Activated naive CD8-positive, alpha-beta T cell (primary cell): Measurements from ENCODE around the gene TAF11.
"Not testable (repeated sequence)": the region's sequence is repeated elsewhere in the genome, so short reads cannot be mapped to it uniquely, and the experiment has no call there.

Experiments used
- H3K27ac Mint-ChIP-seq: one replicate; pipeline ENCODE4 v1.8.0; 2021; ENCODE audit warnings: mixed read lengths
- H3K27me3 Mint-ChIP-seq: one replicate; pipeline ENCODE4 v1.8.0; 2021; ENCODE audit warnings: mixed read lengths
- H3K36me3 Mint-ChIP-seq: one replicate; pipeline ENCODE4 v1.8.0; 2021; ENCODE audit warnings: mixed read lengths
- H3K4me1 Mint-ChIP-seq: one replicate; pipeline ENCODE4 v1.8.0; 2021; ENCODE audit warnings: low read depth, mixed read lengths
- H3K4me3 Mint-ChIP-seq: one replicate; pipeline ENCODE4 v1.8.0; 2021; ENCODE audit warnings: mild to moderate bottlenecking, mixed read lengths
- H3K9me3 Mint-ChIP-seq: one replicate; pipeline ENCODE4 v1.8.0; 2021; ENCODE audit warnings: low read depth, mixed read lengths

TAF11 gene

GRCh38 chr6:34860776-34861175 lies 27.1 kb downstream of the TAF11 start:
- H3K27ac Mint-ChIP-seq = no peak overlapping the region
- no peak overlapping the region for H3K4me3 Mint-ChIP-seq
- no peaks in the 10 kb centered on the region for H3K27me3 Mint-ChIP-seq
- peaks cover 9% of the 10 kb centered on the region for H3K36me3 Mint-ChIP-seq
- no peaks in the 10 kb centered on the region for H3K9me3 Mint-ChIP-seq
- H3K4me1 Mint-ChIP-seq = no peaks in the 10 kb centered on the region

- Mint-ChIP-seq H3K4me1 (no peaks in the 10 kb centered on the region), H3K36me3 (peaks cover 9% of the 10 kb centered on the region), H3K4me3 (no peak overlapping the region), H3K9me3 (no peaks in the 10 kb centered on the region), H3K27me3 (no peaks in the 10 kb centered on the region), H3K27ac (no peak overlapping the region)
Measured at GRCh38 chr6:34859951-34860350, 27.9 kb downstream of the TAF11 start.

- Mint-ChIP-seq H3K4me1 (no peaks in the 10 kb centered on the region), H3K36me3 (peaks cover 9% of the 10 kb centered on the region), H3K27me3 (no peaks in the 10 kb centered on the region), H3K4me3 (no peak overlapping the region), H3K27ac (no peak overlapping the region), H3K9me3 (no peaks in the 10 kb centered on the region)
Measured at GRCh38 chr6:34858681-34859080, 29.2 kb downstream of the TAF11 start.

- Mint-ChIP-seq H3K27ac (no peak overlapping the region), H3K4me1 (no peaks in the 10 kb centered on the region), H3K9me3 (no peaks in the 10 kb centered on the region), H3K4me3 (no peak overlapping the region), H3K27me3 (no peaks in the 10 kb centered on the region), H3K36me3 (peaks cover 9% of the 10 kb centered on the region)
Measured at GRCh38 chr6:34855463-34855862, 32.4 kb downstream of the TAF11 start.

- peaks cover 8% of the 10 kb centered on the region for H3K36me3 Mint-ChIP-seq
- H3K27me3 Mint-ChIP-seq = no peaks in the 10 kb centered on the region
- H3K9me3 Mint-ChIP-seq = no peaks in the 10 kb centered on the region
- H3K4me3 Mint-ChIP-seq = no peak overlapping the region
- H3K27ac Mint-ChIP-seq = no peak overlapping the region
- H3K4me1 Mint-ChIP-seq = no peaks in the 10 kb centered on the region
Measured at GRCh38 chr6:34852406-34853085, 35.3 kb downstream of the TAF11 start.

- Mint-ChIP-seq H3K36me3 (peaks cover 8% of the 10 kb centered on the region), H3K27ac (no peak overlapping the region), H3K27me3 (no peaks in the 10 kb centered on the region), H3K4me1 (no peaks in the 10 kb centered on the region), H3K9me3 (no peaks in the 10 kb centered on the region), H3K4me3 (no peak overlapping the region)
Measured at GRCh38 chr6:34851361-34851760, 36.5 kb downstream of the TAF11 start.

GRCh38 chr6:34849066-34849465 lies 38.8 kb downstream of the TAF11 start:
- not testable (repeated sequence) for H3K27ac Mint-ChIP-seq, H3K4me1 Mint-ChIP-seq, H3K27me3 Mint-ChIP-seq, H3K4me3 Mint-ChIP-seq, H3K9me3 Mint-ChIP-seq
- H3K36me3 Mint-ChIP-seq = peaks cover 12% of the 10 kb centered on the region

- no peaks in the 10 kb centered on the region for H3K27me3 Mint-ChIP-seq
- no peak overlapping the region for H3K4me3 Mint-ChIP-seq
- H3K27ac Mint-ChIP-seq = no peak overlapping the region
Measured at GRCh38 chr6:34839666-34840352, 48.0 kb downstream of the TAF11 start.

GRCh38 chr6:34837528-34837927 lies 50.3 kb downstream of the TAF11 start:
- Mint-ChIP-seq H3K4me3 (no peak overlapping the region), H3K27ac (no peak overlapping the region)

More at GRCh38 chr6:34839666-34840352, 48.0 kb downstream of the TAF11 start:
- H3K4me1 Mint-ChIP-seq = no peaks in the 10 kb centered on the region
- H3K36me3 Mint-ChIP-seq = peaks cover 15% of the 10 kb centered on the region
- no peaks in the 10 kb centered on the region for H3K9me3 Mint-ChIP-seq

GRCh38 chr6:34836451-34836850 lies 51.4 kb downstream of the TAF11 start:
- H3K27ac Mint-ChIP-seq = no peak overlapping the region
- H3K27me3 Mint-ChIP-seq = no peaks in the 10 kb centered on the region
- no peaks in the 10 kb centered on the region for H3K4me1 Mint-ChIP-seq
- H3K9me3 Mint-ChIP-seq = no peaks in the 10 kb centered on the region
- peaks cover 18% of the 10 kb centered on the region for H3K36me3 Mint-ChIP-seq
- H3K4me3 Mint-ChIP-seq = no peak overlapping the region

More at GRCh38 chr6:34837528-34837927, 50.3 kb downstream of the TAF11 start:
- no peaks in the 10 kb centered on the region for H3K27me3 Mint-ChIP-seq
- peaks cover 18% of the 10 kb centered on the region for H3K36me3 Mint-ChIP-seq
- no peaks in the 10 kb centered on the region for H3K9me3 Mint-ChIP-seq
- no peaks in the 10 kb centered on the region for H3K4me1 Mint-ChIP-seq

GRCh38 chr6:34836008-34836407 lies 51.8 kb downstream of the TAF11 start:
- H3K4me3 Mint-ChIP-seq = no peak overlapping the region
- no peak overlapping the region for H3K27ac Mint-ChIP-seq
- H3K4me1 Mint-ChIP-seq = no peaks in the 10 kb centered on the region
- H3K36me3 Mint-ChIP-seq = peaks cover 18% of the 10 kb centered on the region
- no peaks in the 10 kb centered on the region for H3K9me3 Mint-ChIP-seq
- no peaks in the 10 kb centered on the region for H3K27me3 Mint-ChIP-seq

- Mint-ChIP-seq H3K36me3 (peaks cover 18% of the 10 kb centered on the region), H3K27ac (no peak overlapping the region), H3K4me1 (no peaks in the 10 kb centered on the region), H3K27me3 (no peaks in the 10 kb centered on the region), H3K9me3 (no peaks in the 10 kb centered on the region), H3K4me3 (no peak overlapping the region)
Measured at GRCh38 chr6:34834789-34835518, 52.9 kb downstream of the TAF11 start.

- H3K4me1 Mint-ChIP-seq = no peaks in the 10 kb centered on the region
- H3K36me3 Mint-ChIP-seq = peaks cover 23% of the 10 kb centered on the region
- H3K9me3 Mint-ChIP-seq = no peaks in the 10 kb centered on the region
- no peaks in the 10 kb centered on the region for H3K27me3 Mint-ChIP-seq
- H3K4me3 Mint-ChIP-seq = no peak overlapping the region
- H3K27ac Mint-ChIP-seq = no peak overlapping the region
Measured at GRCh38 chr6:34832942-34833341, 54.9 kb downstream of the TAF11 start.

- no peaks in the 10 kb centered on the region for H3K9me3 Mint-ChIP-seq
- H3K4me3 Mint-ChIP-seq = no peak overlapping the region
- H3K27ac Mint-ChIP-seq = no peak overlapping the region
- peaks cover 13% of the 10 kb centered on the region for H3K36me3 Mint-ChIP-seq
- no peaks in the 10 kb centered on the region for H3K27me3 Mint-ChIP-seq
- no peaks in the 10 kb centered on the region for H3K4me1 Mint-ChIP-seq
Measured at GRCh38 chr6:34829137-34829536, 58.7 kb downstream of the TAF11 start.
